Neural cell (in vitro differentiated cells): Measurements from ENCODE around the gene PRRT2. TPM values are rescaled to one million over a fixed set of nuclear protein-coding genes. Genes with fewer than 3 reads are reported as not detected.

ENCODE experiments used
- H2AFZ ChIP-seq: fragments of 200-600, 300-800 bp; sonication (generic), shearing (Covaris generic); 2 replicates; pipeline ENCODE4 v1.6.0; 2014; ENCODE audit warnings: low read depth, mild to moderate bottlenecking, antibody characterized with exemption, low read length, moderate library complexity
- H3F3A ChIP-seq: fragments of 200-600 bp; shearing (Covaris generic); 2 replicates; pipeline ENCODE4 v1.6.1; 2016; ENCODE audit warnings: mild to moderate bottlenecking, moderate library complexity, mixed read lengths, antibody characterized with exemption, low read length; ENCODE audit not compliant: insufficient read depth, poor library complexity, severe bottlenecking
- H3K27ac ChIP-seq: fragments of 200-600, 300-800 bp; sonication (generic), shearing (Covaris generic); 2 replicates; pipeline ENCODE4 v1.5.1; 2014; ENCODE audit warnings: mild to moderate bottlenecking, low read length, moderate library complexity
- H3K27me3 ChIP-seq: fragments of 300-800, 200-600 bp; sonication (generic), shearing (Covaris generic); 2 replicates; pipeline ENCODE4 v1.6.0; 2014; ENCODE audit warnings: mild to moderate bottlenecking, low read depth, low read length, moderate library complexity; ENCODE audit not compliant: insufficient read depth
- H3K36me3 ChIP-seq: fragments of 300-800, 200-600 bp; sonication (generic), shearing (Covaris generic); 2 replicates; pipeline ENCODE4 v1.5.1; 2014; ENCODE audit warnings: mild to moderate bottlenecking, antibody characterized with exemption, low read length, moderate library complexity; ENCODE audit not compliant: insufficient read depth
- H3K4me2 ChIP-seq: fragments of 300-800, 200-600 bp; sonication (generic), shearing (Covaris generic); 2 replicates; pipeline ENCODE4 v1.6.0; 2014; ENCODE audit warnings: mild to moderate bottlenecking, low read length
- H3K4me3 ChIP-seq: fragments of 300-800, 200-600 bp; sonication (generic), shearing (Covaris generic); 2 replicates; pipeline ENCODE4 v1.5.1; 2014; ENCODE audit warnings: mild to moderate bottlenecking, low read length, moderate library complexity
- H3K79me2 ChIP-seq: fragments of 200-600 bp; shearing (Covaris generic); replicated peaks from 2 replicates; pipeline ENCODE4 v1.6.0; 2014; ENCODE audit warnings: mild to moderate bottlenecking, low read length, moderate library complexity; ENCODE audit not compliant: insufficient read depth
- H3K9ac ChIP-seq: fragments of 300-800, 200-600 bp; sonication (generic), shearing (Covaris generic); 2 replicates; pipeline ENCODE4 v1.6.1; 2016; ENCODE audit warnings: mild to moderate bottlenecking, low read length, mixed read lengths
- H3K9me2 ChIP-seq: fragments of 200-600 bp; shearing (Covaris generic); 2 replicates; pipeline ENCODE4 v1.6.1; 2016; ENCODE audit warnings: mild to moderate bottlenecking, low read length, mixed read lengths; ENCODE audit not compliant: insufficient read depth
- H3K9me3 ChIP-seq: fragments of 200-600, 300-800 bp; sonication (generic), shearing (Covaris generic); 2 replicates; pipeline ENCODE4 v1.6.1; 2016; ENCODE audit warnings: mild to moderate bottlenecking, mixed run types, low read length, moderate library complexity, mixed read lengths
- H4K20me1 ChIP-seq: fragments of 200-600 bp; shearing (Covaris generic); 2 replicates; pipeline ENCODE4 v1.6.1; 2016; ENCODE audit warnings: mild to moderate bottlenecking, mixed run types; ENCODE audit not compliant: insufficient read depth
- EP300 ChIP-seq: fragments of 450-650 bp; conservative IDR thresholded peaks from 2 replicates; pipeline ENCODE4 v1.6.1; 2014; ENCODE audit warnings: antibody characterized with exemption, mild to moderate bottlenecking, moderate library complexity; ENCODE audit not compliant: poor library complexity, severe bottlenecking
- EZH2 ChIP-seq: fragments of 200-600, 300-800 bp; shearing (Covaris generic), sonication (generic); IDR thresholded peaks from 2 replicates; pipeline ENCODE4 v1.6.1; 2014; ENCODE audit warnings: antibody characterized with exemption, low read length, borderline replicate concordance, mild to moderate bottlenecking; ENCODE audit not compliant: insufficient read depth, poor library complexity, severe bottlenecking
- MXI1 ChIP-seq: fragments of 450-650 bp; conservative IDR thresholded peaks from 2 replicates; pipeline ENCODE4 v1.6.1; 2014; ENCODE audit warnings: antibody characterized with exemption, mild to moderate bottlenecking; ENCODE audit not compliant: poor library complexity, severe bottlenecking
- POLR2AphosphoS5 ChIP-seq: IDR thresholded peaks from 2 replicates; pipeline ENCODE4 v1.6.1; 2012
- RAD21 ChIP-seq: fragments of 450-650 bp; conservative IDR thresholded peaks from 2 replicates; pipeline ENCODE4 v1.6.1; 2014; ENCODE audit warnings: antibody characterized with exemption, mild to moderate bottlenecking, moderate library complexity
- REST ChIP-seq: IDR thresholded peaks from 2 replicates; pipeline ENCODE4 v1.6.1; 2012; ENCODE audit warnings: borderline replicate concordance
- SMC3 ChIP-seq: fragments of 450-650 bp; conservative IDR thresholded peaks from 2 replicates; pipeline ENCODE4 v1.6.1; 2014; ENCODE audit warnings: antibody characterized with exemption, mild to moderate bottlenecking, moderate library complexity; ENCODE audit not compliant: poor library complexity
- TAF1 ChIP-seq: IDR thresholded peaks from 2 replicates; pipeline ENCODE4 v1.6.1; 2012; ENCODE audit warnings: low read depth
- polyA plus RNA-seq: library from polyadenylated mRNA; depleted of rRNA; stranded (reverse); fragments of >200 nt; gene quantifications from 2 replicates; pipeline ENCODE4 v1.2.3, GENCODE V29; 2014
- TF ChIP-seq, protein P1 (sequence below): fragments of 450-650 bp; IDR thresholded peaks from 2 replicates; pipeline ENCODE4 v1.5.1; 2014; ENCODE audit warnings: antibody characterized with exemption, mild to moderate bottlenecking, moderate library complexity; ENCODE audit not compliant: poor library complexity, severe bottlenecking

The PRRT2 gene
- polyA plus RNA-seq, 1 donor from 2014 or later, result 84.2 TPM

DNA sequence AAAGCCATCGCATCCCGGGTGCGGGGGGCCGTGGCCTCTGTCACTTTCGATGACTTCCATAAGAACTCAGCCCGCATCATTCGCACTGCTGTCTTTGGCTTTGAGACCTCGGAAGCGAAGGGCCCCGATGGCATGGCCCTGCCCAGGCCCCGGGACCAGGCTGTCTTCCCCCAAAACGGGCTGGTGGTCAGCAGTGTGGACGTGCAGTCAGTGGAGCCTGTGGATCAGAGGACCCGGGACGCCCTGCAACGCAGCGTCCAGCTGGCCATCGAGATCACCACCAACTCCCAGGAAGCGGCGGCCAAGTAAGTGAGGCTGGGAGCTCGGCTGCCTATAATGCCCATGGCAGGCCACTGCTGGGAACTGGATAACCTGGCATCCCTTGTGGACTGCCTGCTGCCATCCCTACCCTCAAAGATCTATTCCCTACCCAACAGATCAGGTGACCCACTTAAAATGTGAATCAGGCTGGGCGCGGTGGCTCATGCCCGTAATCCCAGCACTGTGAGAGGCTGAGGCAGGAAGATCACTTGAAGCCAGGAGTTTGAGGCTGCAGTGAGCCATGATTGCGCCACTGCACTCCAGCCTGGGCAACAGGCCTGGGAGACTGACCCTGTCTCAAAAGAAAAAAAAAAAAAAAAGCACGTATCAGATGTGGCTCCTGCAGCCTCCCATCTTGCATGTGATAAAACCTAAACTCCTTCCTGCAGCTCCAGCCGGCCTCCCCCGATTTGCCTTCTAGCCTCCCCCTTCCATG lies 32.8 kb downstream of the PRRT2 start:
- Histone ChIP-seq H3K9me3 (no peaks in the 10 kb centered on the region), H3K27me3 (no peaks in the 10 kb centered on the region), H3K4me2 (no peak overlapping the region), H3K27ac (no peak overlapping the region), H2AFZ (no peak overlapping the region), H3K36me3 (no peaks in the 10 kb centered on the region), H3K79me2 (no peaks in the 10 kb centered on the region), H3K9ac (no peak overlapping the region), H3F3A (no peaks in the 10 kb centered on the region), H3K4me3 (no peak overlapping the region), H4K20me1 (no peaks in the 10 kb centered on the region), H3K9me2 (no peaks in the 10 kb centered on the region)
- TF ChIP-seq EZH2, result no peak
- no peak for TF ChIP-seq TAF1

DNA sequence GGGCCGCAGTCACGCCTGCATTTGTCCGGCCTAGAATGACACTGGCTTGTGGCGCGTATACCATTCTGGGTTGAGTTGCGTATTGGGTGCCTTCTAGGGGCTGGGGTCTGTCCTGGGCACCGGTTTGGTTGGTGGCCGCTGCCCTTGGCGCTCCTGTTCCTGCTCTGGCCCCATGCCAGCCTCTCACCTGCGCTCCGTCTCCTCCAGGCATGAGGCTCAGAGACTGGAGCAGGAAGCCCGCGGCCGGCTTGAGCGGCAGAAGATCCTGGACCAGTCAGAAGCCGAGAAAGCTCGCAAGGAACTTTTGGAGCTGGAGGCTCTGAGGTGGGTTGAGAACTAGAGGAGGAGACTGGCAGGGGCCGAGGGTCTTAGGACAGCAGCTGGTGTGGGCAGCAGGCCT lies 33.7 kb downstream of the PRRT2 start:
- Histone ChIP-seq H3K79me2 (no peaks in the 10 kb centered on the region), H3K9ac (no peak overlapping the region), H3K4me3 (no peak overlapping the region), H4K20me1 (no peaks in the 10 kb centered on the region), H3K4me2 (no peak overlapping the region), H3K27ac (no peak overlapping the region), H3K36me3 (no peaks in the 10 kb centered on the region), H3K27me3 (no peaks in the 10 kb centered on the region), H3K9me2 (no peaks in the 10 kb centered on the region), H3F3A (no peaks in the 10 kb centered on the region), H3K9me3 (no peaks in the 10 kb centered on the region), H2AFZ (no peak overlapping the region)
- TF ChIP-seq EP300, result no peak
- TF ChIP-seq RAD21, result no peak
- no peak for TF ChIP-seq REST
- no peak for TF ChIP-seq SMC3
- no peak for TF ChIP-seq MXI1
- TF ChIP-seq TAF1, result no peak
- TF ChIP-seq POLR2AphosphoS5, result no peak
- TF ChIP-seq, protein P1, sequence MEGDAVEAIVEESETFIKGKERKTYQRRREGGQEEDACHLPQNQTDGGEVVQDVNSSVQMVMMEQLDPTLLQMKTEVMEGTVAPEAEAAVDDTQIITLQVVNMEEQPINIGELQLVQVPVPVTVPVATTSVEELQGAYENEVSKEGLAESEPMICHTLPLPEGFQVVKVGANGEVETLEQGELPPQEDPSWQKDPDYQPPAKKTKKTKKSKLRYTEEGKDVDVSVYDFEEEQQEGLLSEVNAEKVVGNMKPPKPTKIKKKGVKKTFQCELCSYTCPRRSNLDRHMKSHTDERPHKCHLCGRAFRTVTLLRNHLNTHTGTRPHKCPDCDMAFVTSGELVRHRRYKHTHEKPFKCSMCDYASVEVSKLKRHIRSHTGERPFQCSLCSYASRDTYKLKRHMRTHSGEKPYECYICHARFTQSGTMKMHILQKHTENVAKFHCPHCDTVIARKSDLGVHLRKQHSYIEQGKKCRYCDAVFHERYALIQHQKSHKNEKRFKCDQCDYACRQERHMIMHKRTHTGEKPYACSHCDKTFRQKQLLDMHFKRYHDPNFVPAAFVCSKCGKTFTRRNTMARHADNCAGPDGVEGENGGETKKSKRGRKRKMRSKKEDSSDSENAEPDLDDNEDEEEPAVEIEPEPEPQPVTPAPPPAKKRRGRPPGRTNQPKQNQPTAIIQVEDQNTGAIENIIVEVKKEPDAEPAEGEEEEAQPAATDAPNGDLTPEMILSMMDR, result no peak
- TF ChIP-seq EZH2, result no peak
